GM23338 (cell line): ENCODE data around the gene DCLRE1B. TPM values are rescaled to one million over a fixed set of nuclear protein-coding genes. Genes with fewer than 3 reads are reported as not detected.

ENCODE experiments used
- ATAC-seq: fragments of 200-7000 bp; cut with Tn5 transposase; 3 replicates; pipeline ENCODE4 v1.9.1; 2020
- DNase-seq: peaks from one replicate; pipeline ENCODE4 v3.0.0-alpha.2; 2015; ENCODE audit warnings: low spot score
- H2AFZ ChIP-seq: fragments of 200-600 bp; sonication (generic); 2 replicates; pipeline ENCODE4 v1.8.0; 2016; ENCODE audit warnings: antibody characterized with exemption, mild to moderate bottlenecking, moderate library complexity
- H3F3A ChIP-seq: fragments of 200-600 bp; sonication (generic); replicated peaks from 2 replicates; pipeline ENCODE4 v1.8.0; 2017; ENCODE audit warnings: antibody characterized with exemption, mixed run types, low read depth
- H3K27ac ChIP-seq: fragments of 200-600 bp; sonication (generic); 2 replicates; pipeline ENCODE4 v1.6.1; 2016; ENCODE audit warnings: low read depth
- H3K27me3 ChIP-seq: fragments of 200-600 bp; sonication (generic); 2 replicates; pipeline ENCODE4 v1.8.0; 2016; ENCODE audit warnings: mild to moderate bottlenecking, mixed run types, moderate library complexity; ENCODE audit not compliant: insufficient read depth
- H3K36me3 ChIP-seq: fragments of 200-600 bp; sonication (generic); 2 replicates; pipeline ENCODE4 v1.8.0; 2016; ENCODE audit warnings: mild to moderate bottlenecking; ENCODE audit not compliant: insufficient read depth
- H3K4me1 ChIP-seq: fragments of 200-600 bp; sonication (generic); 2 replicates; pipeline ENCODE4 v1.8.0; 2016; ENCODE audit warnings: mild to moderate bottlenecking, moderate library complexity; ENCODE audit not compliant: insufficient read depth
- H3K4me2 ChIP-seq: fragments of 200-600 bp; sonication (generic); 2 replicates; pipeline ENCODE4 v1.7.1; 2017; ENCODE audit warnings: mixed run types
- H3K4me3 ChIP-seq: fragments of 200-600 bp; sonication (generic); 2 replicates; pipeline ENCODE4 v1.6.1; 2016; ENCODE audit warnings: mixed run types
- H3K79me2 ChIP-seq: fragments of 200-600 bp; sonication (generic); replicated peaks from 2 replicates; pipeline ENCODE4 v1.8.0; 2017; ENCODE audit warnings: mild to moderate bottlenecking; ENCODE audit not compliant: insufficient read depth
- H3K9me2 ChIP-seq: fragments of 200-600 bp; sonication (generic); 2 replicates; pipeline ENCODE4 v1.8.0; 2017; ENCODE audit not compliant: insufficient read depth
- H4K20me1 ChIP-seq: fragments of 200-600 bp; sonication (generic); replicated peaks from 2 replicates; pipeline ENCODE4 v1.8.0; 2017; ENCODE audit warnings: mild to moderate bottlenecking; ENCODE audit not compliant: insufficient read depth
- H3K27ac Mint-ChIP-seq: 2 replicates; pipeline ENCODE4 v1.8.0; 2020; ENCODE audit warnings: inconsistent platforms, mild to moderate bottlenecking, moderate library complexity, mixed read lengths
- H3K27me3 Mint-ChIP-seq: 3 replicates; pipeline ENCODE4 v1.8.0; 2022; ENCODE audit warnings: low read depth, mild to moderate bottlenecking, moderate library complexity, mixed read lengths, inconsistent platforms; ENCODE audit not compliant: insufficient read depth, poor library complexity
- H3K36me3 Mint-ChIP-seq: 3 replicates; pipeline ENCODE4 v1.8.0; 2021; ENCODE audit warnings: low read depth, mild to moderate bottlenecking, inconsistent platforms, moderate library complexity, mixed read lengths
- H3K4me1 Mint-ChIP-seq: 3 replicates; pipeline ENCODE4 v1.8.0; 2020; ENCODE audit warnings: mild to moderate bottlenecking, inconsistent platforms, mixed read lengths
- H3K4me3 Mint-ChIP-seq: 3 replicates; pipeline ENCODE4 v1.8.0; 2021; ENCODE audit warnings: moderate library complexity, mild to moderate bottlenecking, inconsistent platforms, mixed read lengths
- H3K9me3 Mint-ChIP-seq: 3 replicates; pipeline ENCODE4 v1.8.0; 2020; ENCODE audit warnings: moderate library complexity, mild to moderate bottlenecking, inconsistent platforms, mixed read lengths
- CREB1 ChIP-seq: fragments of 250-450 bp; sonication (Bioruptor Pico); IDR thresholded peaks from 2 replicates; pipeline ENCODE4 v1.5.0; 2020; ENCODE audit warnings: low read depth, mild to moderate bottlenecking, moderate library complexity
- CTCF ChIP-seq, 2 experiments: fragments of 200-600 bp in 1 of 2; sonication (generic) in 1 of 2; conservative IDR thresholded peaks; 2 replicates each; pipeline versions ENCODE4 v1.5.1 to v1.6.1; 2016 to 2017; ENCODE audit warnings: antibody characterized with exemption in 2 of 2, low read depth in 2 of 2, mild to moderate bottlenecking in 2 of 2, moderate library complexity in 1 of 2
- EZH2phosphoT487 ChIP-seq: fragments of 200-600 bp; sonication (generic); IDR thresholded peaks from one replicate; pipeline ENCODE4 v1.8.1; 2018; ENCODE audit warnings: antibody characterized with exemption; ENCODE audit not compliant: unreplicated experiment
- REST ChIP-seq: IDR thresholded peaks from one replicate; pipeline ENCODE4 v1.6.1; 2018; ENCODE audit warnings: antibody characterized with exemption; ENCODE audit not compliant: unreplicated experiment
- STAT1 ChIP-seq: IDR thresholded peaks from one replicate; pipeline ENCODE4 v1.6.1; 2016; ENCODE audit warnings: antibody characterized with exemption; ENCODE audit not compliant: unreplicated experiment
- ZNF331 ChIP-seq: fragments of 250-450 bp; sonication (Bioruptor Pico); IDR thresholded peaks from 2 replicates; pipeline ENCODE4 v1.5.0; 2020; ENCODE audit warnings: low read depth, mild to moderate bottlenecking, moderate library complexity
- polyA plus RNA-seq: library from polyadenylated mRNA; unstranded; fragments of >200 nt; fragmentation: Nextera tagmentation; extraction: Ambion mirVana; gene quantifications from 2 replicates; pipeline ENCODE4 v1.2.1, GENCODE V29; 2016
- total RNA-seq: library from RNA; depleted of rRNA; stranded (reverse); fragments of >200 nt; shearing (Covaris generic); gene quantifications from 2 replicates; pipeline ENCODE4 v1.2.3, GENCODE V29; 2014

DCLRE1B gene
- total and polyA plus RNA-seq, 2 experiments from 2014 or later: 6.3 to 9.7 TPM

GRCh38 chr1:113929750-113930498 lies 24.8 kb downstream of the DCLRE1B start:
- peaks cover 25% of the 10 kb centered on the region for H3K4me1 Mint-ChIP-seq
- Histone ChIP-seq H3K79me2 (peaks cover 51% of the 10 kb centered on the region), H3K4me1 (peaks cover 25% of the 10 kb centered on the region), H4K20me1 (peaks cover 8% of the 10 kb centered on the region; the same call in 1 of the 2 replicates), H3K4me3 (peak overlapping the region; percentile 97), H2AFZ (peak overlapping the region; percentile 60; the same call in 1 of the 2 replicates), H3K4me2 (peak overlapping the region; percentile 89), H3F3A (0 out of 2 replicates have a peak, but pooled peaks cover 8% of the 10 kb centered on the region), H3K36me3 (no peaks in the 10 kb centered on the region), H3K9me2 (no peaks in the 10 kb centered on the region), H3K27me3 (no peaks in the 10 kb centered on the region), H3K27ac (peak overlapping the region; percentile 65; the same call in 1 of the 2 replicates)
- peak in 1 of 2 experiments; percentile 34; a peak in 2 of 4 replicates for TF ChIP-seq CTCF (conservative IDR thresholded peaks at IDR 0.05; ENCODE audit: low read depth in 2 of 2)
- TF ChIP-seq CREB1 (CRISPR knock-in tag): no peak
- H3K27ac Mint-ChIP-seq: no peak overlapping the region
- peak; percentile 61 for ATAC-seq
- peaks cover 5% of the 10 kb centered on the region for H3K27me3 Mint-ChIP-seq
- H3K9me3 Mint-ChIP-seq: no peaks in the 10 kb centered on the region
- H3K4me3 Mint-ChIP-seq: peak overlapping the region; percentile 90
- DNase-seq: peak; percentile 68
- H3K36me3 Mint-ChIP-seq: no peaks in the 10 kb centered on the region; the same call in 2 of the 3 replicates

GRCh38 chr1:113930499-113931161 lies 25.5 kb downstream of the DCLRE1B start:
- Histone ChIP-seq H3K79me2 (peaks cover 58% of the 10 kb centered on the region), H3K27ac (no peak overlapping the region)
- DNase-seq: peak; percentile 51
- TF ChIP-seq CTCF (conservative IDR thresholded peaks at IDR 0.05; ENCODE audit: low read depth in 2 of 2) (no peak), ZNF331 (CRISPR knock-in tag) (no peak), STAT1 (no peak), REST (no peak), EZH2phosphoT487 (no peak)

More at GRCh38 chr1:113930499-113931161, 25.5 kb downstream of the DCLRE1B start:
- H3K4me1 ChIP-seq: peaks cover 25% of the 10 kb centered on the region
- no peaks in the 10 kb centered on the region for H3K9me2 ChIP-seq
- H3K36me3 ChIP-seq: no peaks in the 10 kb centered on the region
- H3K27ac Mint-ChIP-seq: no peak overlapping the region
- peaks cover 13% of the 10 kb centered on the region for H4K20me1 ChIP-seq
- H3K27me3 Mint-ChIP-seq: peaks cover 5% of the 10 kb centered on the region
- ATAC-seq: peak; percentile 8
- H2AFZ ChIP-seq: no peak overlapping the region
- H3K4me3 ChIP-seq: peak overlapping the region; percentile 97
- H3K4me3 Mint-ChIP-seq: peak overlapping the region; percentile 90
- no peaks in the 10 kb centered on the region for H3K27me3 ChIP-seq
- peaks cover 25% of the 10 kb centered on the region for H3K4me1 Mint-ChIP-seq
- H3F3A ChIP-seq: 0 out of 2 replicates have a peak, but pooled peaks cover 8% of the 10 kb centered on the region
- H3K36me3 Mint-ChIP-seq: no peaks in the 10 kb centered on the region; the same call in 2 of the 3 replicates
- no peaks in the 10 kb centered on the region for H3K9me3 Mint-ChIP-seq
- peak overlapping the region; percentile 89 for H3K4me2 ChIP-seq
